NOMO-1 (cell line): ENCODE data around the gene RIC8A.

Experiments
- DNase-seq, 2 experiments: peaks; one replicate each; lab custom pipeline; 2025; ENCODE audit not compliant: unreplicated experiment in 2 of 2; lab: John Stamatoyannopoulos, UW

Gene RIC8A

DNA sequence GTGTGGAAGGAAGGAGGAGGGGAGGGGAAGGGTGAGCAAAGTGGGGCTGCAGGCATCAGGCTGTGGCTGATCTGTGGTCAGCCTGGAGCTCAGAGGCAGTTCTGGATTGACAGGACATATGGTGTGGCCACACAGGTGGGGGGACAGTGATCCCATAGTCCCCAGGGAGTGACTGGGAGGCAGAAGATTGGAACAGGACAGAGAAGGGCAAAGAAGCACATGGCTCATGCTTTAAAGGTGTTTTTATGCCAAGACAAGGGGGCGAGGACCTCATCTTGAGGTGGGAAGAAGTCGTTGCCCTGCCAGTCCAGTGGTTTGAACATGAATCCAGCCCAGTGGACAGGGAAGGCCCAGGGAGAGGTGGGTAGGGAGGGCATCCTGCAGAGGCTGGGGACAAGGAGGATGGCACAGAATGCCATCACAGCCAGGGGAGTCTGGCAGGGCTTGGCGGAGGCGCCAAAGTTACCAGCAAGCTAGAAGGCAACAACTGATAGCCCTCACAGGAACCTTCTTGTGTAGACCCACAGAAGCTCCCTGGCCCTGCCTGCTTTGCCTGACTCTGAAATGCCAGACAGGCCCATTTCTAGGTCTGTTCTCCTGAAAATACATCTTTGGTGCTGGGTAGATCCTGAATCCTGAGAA, 3.4 kb upstream of the RIC8A start:
- no peak for DNase-seq

DNA sequence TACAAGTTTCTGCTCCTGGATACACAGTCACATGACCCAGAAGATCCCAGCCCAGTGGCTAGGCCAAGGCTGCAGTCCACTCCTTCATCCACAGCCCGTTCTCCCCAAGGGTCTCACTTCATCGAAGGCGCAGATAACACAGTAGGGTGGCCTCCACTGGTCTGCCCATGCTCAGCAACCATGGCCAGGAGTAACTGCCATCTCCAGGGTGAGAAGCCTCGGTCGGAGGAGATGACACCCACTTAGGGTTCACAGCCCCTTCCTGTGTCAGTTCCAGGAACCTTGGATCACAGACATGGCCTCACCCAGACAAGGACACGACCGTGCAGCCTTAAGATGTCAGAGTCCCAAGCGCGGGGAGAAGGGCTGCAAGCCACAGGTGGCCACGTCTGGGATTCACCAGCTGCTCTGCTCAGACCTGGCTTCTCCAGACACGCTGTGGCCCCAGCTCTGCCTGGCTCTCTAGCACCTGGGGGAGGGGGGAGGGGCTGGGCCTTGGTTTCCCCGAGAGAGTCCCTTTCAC, 2.9 kb upstream of the RIC8A start:
- DNase-seq, result no peak

DNA sequence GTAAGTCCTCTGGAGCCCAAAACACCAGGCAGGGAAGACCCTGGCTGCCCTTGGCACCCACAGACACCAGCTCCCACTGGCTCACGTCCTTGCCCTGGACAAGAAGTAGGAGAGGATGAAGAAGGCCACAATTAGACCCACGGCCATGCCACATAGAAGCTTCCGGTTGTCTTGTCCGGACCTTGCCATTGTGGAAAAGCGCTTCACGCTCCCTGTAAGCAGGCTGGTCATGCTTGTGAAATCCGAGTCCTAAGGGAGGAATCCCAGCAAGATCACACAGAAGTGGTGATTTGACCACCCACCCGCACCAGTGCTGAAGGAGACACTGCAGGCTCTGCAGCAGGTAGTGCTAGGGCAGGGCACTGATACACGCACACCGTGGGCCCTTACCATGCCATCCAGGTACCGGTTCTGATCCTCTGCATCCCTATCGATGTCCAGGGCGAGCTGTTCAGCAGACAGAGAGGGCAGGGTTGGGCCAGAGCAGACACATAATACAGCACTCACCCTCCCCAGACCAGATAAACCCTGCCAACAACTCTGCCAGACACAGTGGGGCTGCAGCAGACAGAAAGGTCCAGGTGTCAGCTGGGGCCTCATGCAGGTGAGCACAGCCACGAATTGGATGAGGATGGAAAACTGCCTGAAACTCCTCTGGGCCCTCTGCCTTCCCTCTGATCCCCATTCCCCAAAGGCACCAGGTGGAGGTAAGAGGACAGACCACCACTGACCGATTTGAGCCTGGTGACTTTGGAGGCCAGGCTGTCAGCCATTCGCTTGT, 2.1 kb upstream of the RIC8A start:
- no peak for DNase-seq

- DNase-seq, result no peak
Measured at GRCh38 chr11:206002-206384, 1.5 kb upstream of the RIC8A start.

- peak; percentile 18 to 24 for DNase-seq
Measured at GRCh38 chr11:206526-207207, 841 bp upstream of the RIC8A start.

DNA sequence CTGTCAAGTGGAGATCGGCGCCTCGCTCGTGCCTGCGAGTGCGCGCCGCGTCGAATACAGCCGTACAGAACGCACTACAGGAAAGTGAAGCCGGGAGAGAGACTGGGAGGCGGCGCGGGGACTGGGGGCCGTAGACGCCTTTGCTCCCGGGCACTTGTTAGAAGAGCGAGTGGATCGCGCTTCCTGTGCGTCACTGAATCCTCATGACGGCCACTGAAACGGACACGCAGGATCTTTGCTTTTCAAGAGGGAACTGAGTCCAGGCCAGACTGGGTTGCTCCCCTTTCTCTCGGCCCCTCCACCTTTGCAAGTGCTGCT, 314 bp downstream of the RIC8A start:
- no peak for DNase-seq

DNA sequence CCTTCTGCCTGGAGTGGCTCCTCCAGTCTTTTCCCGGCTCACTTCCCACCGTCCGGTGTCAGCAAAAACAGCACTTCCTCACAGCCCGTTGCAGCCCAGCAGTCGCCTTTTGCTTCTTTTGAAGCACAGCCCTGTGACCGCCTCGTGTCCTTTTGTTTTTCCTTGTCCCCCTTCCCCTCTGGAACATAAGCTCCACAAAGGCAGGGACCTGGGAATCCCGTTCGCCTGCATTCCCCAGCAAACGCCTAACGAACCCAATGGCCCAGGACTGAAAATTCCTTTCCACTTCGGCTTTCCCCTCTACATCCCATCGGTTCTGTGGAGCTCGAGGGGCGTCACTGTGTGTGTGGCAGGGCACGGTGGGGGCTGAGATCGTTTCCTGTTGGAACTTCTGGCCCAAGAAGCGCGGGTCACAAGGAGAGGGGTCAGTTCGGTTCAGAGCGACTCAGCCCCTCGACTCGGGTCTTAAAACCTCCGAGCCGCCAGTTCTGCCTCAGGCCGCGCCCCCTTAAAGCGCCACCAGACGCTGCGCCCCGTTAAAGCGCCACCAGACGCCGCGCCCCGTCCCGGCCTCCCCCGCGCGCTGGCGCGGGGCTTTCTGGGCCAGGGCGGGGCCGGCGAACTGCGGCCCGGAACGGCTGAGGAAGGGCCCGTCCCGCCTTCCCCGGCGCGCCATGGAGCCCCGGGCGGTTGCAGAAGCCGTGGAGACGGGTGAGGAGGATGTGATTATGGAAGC, 841 bp downstream of the RIC8A start:
- peak; percentile 81 to 90 for DNase-seq

DNA sequence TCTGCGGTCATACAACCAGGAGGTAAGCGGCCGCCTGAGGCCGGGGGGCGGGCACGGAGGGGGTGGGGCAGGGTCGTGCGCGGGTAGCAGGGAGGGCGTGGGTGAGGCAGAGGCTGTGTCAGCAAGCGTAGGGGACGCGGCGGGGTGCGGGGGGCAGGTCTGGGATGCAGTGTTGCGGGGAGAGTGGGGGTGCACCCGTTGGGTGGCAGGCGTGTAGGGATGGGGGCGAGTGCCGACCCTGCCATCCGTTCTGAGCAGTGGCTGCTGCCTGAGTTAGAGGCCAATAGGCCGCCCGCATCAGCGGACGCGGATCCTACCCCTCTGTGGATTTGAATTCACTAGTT, 1.4 kb downstream of the RIC8A start:
- DNase-seq, result no peak

GRCh38 chr11:209275-210121, 2.0 kb downstream of the RIC8A start:
- DNase-seq, result no peak

GRCh38 chr11:210122-210802, 2.8 kb downstream of the RIC8A start:
- DNase-seq, result no peak

- DNase-seq, result no peak
Measured at GRCh38 chr11:210803-211180, 3.3 kb downstream of the RIC8A start.

- DNase-seq, result no peak
Measured at GRCh38 chr11:211295-211694, 3.8 kb downstream of the RIC8A start.

DNA sequence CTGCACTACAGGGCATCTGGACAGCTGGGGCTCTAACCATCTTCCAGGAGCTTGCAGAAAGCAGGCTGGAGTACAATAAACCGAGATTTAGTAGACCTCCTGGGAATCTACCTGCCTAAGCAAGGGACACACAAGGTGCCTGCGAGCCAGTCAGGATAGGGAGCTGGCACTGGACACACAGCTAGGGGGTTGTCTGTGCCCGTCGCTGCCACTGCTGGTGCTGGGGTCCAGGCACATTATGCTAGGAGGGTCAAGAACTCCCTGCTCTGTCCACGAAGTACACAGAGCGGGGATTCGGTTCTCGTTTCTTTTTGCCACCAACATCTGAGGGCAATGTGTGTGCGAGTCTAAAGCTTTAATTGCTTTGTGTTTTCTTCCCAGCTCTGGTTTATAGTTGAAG, 4.2 kb downstream of the RIC8A start:
- no peak for DNase-seq

DNA sequence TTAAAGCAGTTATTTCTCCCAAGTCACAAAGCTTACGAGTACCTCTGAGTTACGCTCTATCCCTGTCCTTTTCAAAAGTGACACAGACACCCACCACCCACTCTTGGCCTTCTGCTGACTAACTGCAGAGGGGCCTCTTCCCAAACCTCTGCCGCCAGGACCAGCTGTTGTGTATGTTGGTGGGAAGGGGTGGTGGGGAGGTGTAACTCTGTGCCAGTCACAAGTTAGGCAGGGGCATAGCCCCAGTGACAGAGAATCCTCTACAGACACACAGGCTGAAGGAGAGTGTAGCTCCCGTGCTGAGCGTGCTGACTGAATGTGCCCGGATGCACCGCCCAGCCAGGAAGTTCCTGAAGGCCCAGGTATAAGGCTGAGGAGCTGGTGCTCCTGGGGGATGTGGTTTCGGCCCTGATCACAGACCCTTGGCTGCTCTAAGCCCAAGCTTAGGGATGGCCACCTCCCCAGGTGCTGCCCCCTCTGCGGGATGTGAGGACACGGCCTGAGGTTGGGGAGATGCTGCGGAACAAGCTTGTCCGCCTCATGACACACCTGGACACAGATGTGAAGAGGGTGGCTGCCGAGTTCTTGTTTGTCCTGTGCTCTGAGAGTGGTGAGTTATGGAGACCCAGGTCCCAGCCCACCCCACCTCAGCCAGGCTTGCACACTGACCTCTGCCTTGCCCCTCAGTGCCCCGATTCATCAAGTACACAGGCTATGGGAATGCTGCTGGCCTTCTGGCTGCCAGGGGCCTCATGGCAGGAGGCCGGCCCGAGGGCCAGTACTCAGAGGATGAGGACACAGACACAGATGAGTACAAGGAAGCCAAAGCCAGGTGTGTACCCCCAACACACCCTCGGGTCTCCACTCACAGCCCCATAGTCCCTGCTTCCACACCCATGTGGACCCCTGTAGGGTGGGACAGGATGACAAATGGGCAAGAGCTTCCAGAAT, 4.9 kb downstream of the RIC8A start:
- DNase-seq, result no peak

DNA sequence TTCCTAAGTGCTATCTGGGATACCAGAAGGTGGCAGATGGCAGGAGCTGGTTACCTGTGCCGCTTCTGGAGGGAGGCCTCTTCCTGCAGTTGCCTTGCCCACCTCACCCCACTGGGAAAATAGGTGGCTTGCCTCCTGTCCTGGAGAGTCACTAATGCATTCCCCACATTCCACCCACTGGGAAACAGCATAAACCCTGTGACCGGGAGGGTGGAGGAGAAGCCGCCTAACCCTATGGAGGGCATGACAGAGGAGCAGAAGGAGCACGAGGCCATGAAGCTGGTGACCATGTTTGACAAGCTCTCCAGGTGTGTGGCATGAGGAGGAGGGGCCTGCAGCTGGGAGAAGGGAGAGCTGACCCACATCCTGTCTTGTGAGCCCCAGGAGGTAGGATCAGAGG, 5.6 kb downstream of the RIC8A start:
- no peak for DNase-seq

DNA sequence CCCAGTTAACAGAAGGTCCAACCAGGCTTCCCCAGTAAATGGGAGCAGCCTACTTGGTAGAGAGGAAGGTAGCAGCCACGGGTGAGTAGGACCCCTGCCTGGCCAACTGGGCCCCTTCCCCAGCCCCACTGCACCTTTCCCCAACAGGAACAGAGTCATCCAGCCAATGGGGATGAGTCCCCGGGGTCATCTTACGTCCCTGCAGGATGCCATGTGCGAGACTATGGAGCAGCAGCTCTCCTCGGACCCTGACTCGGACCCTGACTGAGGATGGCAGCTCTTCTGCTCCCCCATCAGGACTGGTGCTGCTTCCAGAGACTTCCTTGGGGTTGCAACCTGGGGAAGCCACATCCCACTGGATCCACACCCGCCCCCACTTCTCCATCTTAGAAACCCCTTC, 6.6 kb downstream of the RIC8A start:
- DNase-seq, result no peak

DNA sequence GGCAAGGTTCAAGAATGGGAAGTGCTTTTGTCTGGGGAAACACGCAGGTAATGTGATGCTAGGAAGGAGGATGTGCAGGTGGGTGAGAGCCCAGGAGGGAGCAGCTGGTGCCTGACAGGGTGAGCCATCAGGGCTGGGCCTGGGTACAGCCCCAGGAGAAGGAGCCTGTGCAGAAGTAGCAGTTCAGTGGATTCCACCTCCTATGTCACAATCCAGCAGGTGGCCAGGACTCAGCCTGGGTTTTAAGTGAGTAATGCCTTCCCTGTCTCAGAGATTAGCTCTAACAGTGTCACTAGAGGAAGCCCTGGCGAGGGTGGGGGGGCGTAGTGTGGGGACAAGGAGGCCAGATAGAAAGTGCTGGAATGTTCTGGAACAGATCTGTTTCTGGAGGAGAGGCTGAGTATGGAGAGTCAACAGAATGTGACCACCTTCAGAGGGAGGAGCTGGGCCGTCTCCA, 8.1 kb downstream of the RIC8A start:
- DNase-seq, result no peak

GRCh38 chr11:216081-216974, 8.8 kb downstream of the RIC8A start:
- DNase-seq, result no peak
